ENCODE measurements around the gene KIF26B.

KIF26B gene

DNA sequence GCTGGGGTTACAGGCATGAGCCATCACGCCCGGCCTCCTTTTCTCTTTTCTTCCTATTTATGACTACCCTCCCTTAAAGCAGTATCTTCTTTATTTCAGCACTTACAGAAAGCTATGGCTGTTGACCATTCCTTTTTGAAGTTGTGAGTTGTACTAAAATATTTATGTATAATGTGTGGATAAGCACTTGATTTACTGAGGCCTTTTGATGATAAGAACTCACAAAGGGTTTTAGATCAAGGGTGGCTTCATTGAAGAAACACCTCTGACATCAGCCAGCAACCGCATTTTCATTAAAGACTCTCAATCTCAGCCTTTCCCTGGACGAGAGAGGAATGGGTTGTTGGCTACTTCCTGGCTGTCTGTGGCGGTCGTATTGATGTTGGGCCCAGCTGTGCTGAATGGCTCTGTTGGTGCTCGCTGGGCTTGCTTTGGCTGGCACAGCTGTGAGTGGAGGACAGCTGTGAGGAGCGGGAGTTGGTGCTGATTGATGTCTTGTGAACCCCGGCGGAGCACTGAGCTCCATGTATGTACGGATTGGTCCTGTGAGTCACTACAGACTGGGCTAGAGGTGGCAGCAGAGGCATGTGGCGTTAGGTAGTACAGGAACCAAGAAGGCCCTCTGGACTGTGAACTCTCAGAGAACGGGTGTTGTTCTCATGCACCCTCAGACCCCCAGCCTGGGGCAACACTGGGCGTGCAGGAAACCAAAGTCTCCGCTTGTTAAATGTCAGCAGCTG lies 208.8 kb downstream of the KIF26B start:
- no peak for DNase-seq

DNA sequence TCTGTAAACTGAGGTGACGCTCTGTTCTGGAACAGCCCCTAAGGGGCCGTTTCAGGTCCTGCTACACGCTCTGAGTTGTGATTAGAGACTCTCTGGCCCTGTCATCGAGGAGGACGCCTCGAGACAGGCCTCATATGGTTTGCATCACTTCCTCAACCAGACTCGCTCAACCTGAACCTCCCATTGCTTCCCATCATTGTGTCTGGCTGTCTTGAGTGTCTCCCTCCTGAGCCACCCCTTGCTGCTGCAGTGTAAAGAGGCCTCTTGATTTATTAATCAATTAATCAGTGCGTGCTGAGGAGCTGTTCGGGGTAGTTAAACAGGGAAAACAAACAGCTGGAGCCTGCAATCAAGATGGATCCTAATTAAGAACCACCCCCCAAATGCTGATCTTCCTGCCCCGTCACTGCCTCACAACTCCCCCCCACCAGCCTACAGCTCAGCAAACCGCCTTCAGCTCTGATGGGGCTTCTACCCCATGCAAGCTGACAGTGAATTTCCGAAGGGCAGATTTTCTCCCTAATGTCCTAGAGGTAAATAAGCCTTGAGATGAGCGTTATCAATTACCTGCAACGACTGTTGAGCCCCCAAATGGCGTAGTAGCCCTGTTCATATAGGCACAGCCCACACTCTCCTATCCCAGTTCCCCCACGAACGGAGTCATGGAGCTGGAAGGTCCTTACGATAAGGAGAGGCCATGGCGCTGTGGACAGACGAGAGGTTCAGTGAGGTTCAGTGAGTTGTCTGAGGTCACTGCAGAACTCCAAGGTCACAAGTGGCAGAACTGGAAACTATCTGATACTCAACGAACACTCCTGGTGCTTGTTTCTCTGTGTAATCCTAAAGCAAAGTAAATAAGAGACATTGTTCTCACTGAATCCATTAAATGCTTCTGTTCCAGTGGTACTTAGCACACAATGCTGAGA lies 210.6 kb downstream of the KIF26B start:
- DNase-seq, result no peak

DNA sequence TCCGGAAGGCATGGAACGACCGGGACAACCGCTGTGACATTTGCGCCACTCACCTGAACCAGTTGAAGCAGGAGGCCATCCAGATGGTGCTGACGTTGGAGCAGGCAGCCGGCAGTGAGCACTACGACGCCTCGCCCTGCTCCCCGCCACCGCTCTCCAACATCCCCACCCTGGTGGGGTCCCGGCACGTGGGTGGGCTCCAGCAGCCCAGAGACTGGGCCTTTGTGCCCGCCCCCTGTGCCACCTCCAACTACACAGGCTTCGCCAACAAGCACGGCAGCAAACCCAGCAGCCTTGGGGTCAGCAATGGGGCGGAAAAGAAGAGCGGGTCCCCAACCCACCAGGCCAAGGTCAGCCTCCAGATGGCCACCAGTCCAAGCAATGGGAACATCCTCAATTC lies 212.1 kb downstream of the KIF26B start:
- DNase-seq, result no peak

DNA sequence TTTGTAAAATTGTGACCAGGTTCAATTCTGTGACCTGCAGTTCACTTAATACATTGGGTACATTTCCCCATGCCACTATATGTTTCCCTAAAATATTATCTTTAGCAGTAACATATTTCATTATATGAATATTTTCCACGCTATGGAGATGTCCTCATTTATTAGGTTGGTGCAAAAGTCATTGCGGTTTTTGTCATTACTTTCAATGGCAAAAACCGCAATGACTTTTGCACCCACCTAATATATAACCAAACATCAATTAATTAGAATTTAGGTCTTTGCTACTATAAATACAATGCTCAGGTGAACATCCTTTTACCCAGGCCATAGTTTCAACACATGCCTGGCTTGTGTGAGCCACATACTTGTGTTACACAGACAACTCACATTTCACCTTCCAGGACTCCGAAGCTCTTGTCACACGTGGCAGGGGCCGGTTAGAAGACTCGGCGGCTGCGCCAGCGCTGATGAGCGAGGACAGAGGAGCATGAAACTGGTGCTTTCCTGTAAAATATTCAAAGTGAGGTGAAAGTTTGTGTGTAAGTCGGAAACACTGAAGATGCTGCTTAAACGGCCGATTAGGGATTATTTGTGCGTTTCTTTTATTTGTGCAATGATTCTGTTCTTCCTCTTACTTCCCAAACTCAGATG lies 215.5 kb downstream of the KIF26B start:
- DNase-seq, result no peak

DNA sequence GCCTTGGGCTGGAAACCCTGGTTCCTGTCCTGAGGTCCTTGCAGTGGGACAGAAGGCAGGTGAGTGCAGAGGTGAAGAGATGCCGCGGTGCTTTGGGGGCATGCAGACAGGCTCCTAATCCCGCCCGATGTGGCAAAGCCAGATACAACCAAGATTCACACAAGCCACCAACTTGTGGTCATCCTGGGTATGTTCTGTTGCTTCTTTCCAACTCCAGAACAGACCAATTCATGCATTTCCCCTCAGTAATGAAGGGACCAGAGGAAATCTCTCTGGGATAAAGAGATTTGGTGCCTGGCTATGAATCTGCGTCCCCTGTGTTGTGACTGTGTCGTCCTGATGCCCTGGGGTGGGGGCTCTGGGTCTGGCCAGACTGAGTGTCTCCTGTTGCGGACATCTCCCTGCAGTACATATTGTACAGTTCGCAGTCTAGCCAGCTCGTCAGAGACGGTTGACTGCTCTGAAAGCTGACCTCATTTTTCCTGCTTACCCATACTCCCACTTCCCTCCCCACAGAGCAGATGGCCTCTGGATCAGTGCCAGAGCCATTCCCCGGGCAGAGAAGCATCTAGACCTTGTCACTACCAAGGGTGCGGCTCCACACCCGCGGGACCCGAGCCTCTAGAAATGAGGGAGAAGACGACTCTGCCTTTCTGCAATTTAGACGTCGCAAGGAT lies 216.3 kb downstream of the KIF26B start:
- no peak for DNase-seq

DNA sequence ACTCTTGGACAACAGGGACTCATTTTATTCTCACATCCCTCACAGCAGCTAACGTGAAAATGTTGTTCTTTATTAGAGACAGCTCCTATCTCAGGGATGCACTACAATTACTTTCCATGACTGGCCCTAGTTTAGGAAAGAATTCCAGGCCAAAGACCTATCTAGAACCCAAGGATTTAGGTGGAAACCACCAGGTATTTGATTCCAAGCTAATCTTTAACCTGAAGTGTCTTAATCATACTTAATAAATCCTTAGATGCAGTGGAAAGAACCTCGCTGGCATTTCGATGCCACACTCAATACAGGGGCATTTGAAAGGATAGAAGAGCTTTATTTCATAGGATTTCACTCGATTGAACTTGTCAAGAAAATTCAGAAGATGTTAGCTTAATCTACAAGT lies 218.3 kb downstream of the KIF26B start:
- no peak for DNase-seq

DNA sequence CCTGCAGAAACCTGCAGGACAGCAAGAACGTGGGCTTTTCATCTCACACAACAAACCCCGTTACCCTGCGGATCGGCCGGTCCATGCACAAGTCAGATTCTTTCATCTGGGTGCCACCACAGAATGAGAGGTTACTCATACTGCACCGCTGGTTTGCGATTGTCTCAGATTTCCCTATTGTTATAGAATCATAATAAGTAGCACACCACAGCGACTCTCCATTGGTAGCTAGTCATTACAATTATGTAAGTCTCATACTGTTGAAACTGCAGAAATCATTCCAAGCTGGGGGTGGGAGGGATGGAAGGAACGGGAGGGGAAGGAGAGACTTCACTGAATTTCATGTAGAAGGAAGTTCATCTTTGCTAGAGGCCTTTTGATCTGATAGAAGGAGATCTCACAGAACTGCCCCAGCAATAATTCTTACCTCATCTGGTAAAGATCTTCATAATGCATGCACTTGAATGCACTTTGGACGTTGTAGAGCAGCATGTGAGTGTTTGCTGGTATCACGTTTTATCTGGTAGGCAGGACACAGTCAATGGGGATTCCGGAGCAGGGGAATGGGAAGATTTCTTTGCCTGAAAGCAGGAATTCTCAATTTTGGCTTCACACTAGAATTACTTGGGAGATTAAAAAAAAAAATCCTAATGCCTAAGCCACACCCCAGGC lies 221.1 kb downstream of the KIF26B start:
- no peak for DNase-seq

DNA sequence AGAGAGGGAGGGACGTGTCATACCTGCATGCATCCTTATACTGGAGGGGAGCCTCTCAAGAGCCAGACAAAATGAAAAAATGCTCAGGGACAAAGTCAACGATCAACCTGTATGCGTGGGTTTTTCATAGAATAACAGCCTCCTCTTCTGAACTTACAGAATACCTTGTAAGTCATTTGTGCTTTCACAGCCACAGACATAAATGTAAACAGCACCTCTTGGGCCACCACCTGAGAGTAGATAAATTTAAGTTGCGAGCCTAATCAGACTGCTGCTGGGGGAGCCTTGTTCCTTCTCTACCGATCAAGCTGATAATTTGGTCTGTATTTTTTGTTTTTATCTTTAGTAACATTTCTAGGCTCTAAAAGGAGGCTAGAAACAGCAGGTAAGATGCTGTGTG lies 223.1 kb downstream of the KIF26B start:
- no peak for DNase-seq

DNA sequence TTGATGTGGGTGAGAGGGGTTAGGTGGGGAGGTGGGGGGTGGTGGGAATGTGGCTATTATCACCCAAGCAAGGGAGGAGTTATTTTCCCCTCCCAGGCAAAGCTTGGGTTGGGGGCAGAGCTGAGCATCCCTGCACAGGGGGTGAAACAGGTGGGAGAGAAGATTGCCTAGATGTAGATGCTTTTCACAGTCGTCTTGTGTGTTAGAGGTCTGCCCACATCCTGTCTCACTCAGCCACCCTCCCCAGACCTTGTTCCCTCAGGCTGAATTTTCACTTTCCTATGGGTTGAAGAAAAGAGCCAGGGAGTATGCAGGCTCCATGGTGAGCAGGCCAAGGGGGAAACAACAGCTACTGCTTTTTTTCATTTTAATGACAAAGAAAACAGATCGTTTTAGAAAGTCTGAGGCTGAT lies 223.5 kb downstream of the KIF26B start:
- DNase-seq, result peak in 1 of 2 donors; percentile 6

DNA sequence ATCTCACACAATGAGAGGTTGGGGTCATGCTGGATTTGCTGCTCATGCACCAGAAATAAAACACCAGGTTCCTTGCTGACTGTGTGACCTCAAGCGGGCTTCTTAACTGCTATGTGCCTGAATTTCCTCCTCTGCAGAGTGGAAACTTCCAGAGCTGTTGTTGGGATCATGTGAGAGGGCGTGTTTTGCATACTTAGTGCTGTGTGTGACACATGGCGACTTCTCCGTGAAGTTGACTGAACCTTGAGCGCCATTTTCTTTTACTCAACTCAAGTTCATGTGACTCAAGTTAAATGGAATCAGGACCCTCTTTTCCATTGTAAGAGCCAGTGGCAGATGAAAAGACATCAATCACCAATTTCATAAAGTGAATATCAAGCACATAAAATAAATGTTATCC lies 224.0 kb downstream of the KIF26B start:
- no peak for DNase-seq

DNA sequence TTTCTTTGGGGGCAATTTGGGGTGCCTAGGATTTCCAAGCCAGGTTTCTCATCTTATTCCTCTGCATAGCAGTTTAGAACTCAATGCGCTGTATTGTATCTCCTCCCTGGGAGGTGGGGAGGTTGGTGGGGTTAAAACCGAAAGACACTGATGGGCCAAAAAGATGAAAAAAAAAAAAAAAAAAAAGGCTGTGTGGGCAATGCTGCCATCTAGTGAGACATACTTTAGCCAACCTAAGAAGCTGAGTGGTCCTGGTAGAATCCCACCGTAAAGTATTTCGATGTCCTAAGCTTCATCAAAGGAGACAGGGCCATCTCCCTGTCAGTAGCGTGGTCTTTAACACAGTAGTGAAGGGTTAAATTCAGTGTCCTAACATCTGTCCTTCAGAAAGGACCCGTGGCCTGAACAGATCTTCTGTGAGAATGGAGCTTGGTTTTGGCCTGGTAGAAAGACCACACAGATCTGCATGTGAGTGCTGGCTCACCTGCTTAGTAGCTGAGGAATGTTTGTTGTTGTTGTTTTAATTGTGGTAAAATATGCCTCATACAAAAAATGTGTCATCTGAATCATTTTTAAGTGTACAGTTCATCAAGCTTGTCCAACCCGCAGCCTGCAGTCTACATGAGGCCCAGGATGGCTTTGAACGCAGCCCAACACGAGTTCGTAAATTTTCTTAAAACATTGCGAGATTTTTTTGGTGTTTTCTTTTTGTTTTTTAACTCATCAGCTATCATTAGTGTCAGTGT lies 226.2 kb downstream of the KIF26B start:
- no peak for DNase-seq

DNA sequence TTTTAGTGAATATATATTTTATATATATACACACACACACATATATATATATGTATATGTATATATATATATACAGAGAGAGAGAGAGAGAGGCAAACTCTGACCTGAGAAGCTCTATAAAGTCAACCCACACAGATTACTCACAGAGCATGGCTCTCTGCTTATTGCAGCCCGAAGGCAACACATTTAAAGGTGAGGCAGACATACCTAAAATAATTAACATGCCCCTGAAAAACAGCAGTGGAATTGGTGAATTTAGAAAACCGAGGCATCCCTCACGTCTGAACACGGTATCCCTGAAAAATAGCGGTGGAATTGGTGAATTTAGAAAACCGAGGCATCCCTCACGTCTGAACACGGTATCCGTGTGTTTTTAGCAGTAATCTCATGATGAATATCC lies 228.2 kb downstream of the KIF26B start:
- DNase-seq, result no peak

DNA sequence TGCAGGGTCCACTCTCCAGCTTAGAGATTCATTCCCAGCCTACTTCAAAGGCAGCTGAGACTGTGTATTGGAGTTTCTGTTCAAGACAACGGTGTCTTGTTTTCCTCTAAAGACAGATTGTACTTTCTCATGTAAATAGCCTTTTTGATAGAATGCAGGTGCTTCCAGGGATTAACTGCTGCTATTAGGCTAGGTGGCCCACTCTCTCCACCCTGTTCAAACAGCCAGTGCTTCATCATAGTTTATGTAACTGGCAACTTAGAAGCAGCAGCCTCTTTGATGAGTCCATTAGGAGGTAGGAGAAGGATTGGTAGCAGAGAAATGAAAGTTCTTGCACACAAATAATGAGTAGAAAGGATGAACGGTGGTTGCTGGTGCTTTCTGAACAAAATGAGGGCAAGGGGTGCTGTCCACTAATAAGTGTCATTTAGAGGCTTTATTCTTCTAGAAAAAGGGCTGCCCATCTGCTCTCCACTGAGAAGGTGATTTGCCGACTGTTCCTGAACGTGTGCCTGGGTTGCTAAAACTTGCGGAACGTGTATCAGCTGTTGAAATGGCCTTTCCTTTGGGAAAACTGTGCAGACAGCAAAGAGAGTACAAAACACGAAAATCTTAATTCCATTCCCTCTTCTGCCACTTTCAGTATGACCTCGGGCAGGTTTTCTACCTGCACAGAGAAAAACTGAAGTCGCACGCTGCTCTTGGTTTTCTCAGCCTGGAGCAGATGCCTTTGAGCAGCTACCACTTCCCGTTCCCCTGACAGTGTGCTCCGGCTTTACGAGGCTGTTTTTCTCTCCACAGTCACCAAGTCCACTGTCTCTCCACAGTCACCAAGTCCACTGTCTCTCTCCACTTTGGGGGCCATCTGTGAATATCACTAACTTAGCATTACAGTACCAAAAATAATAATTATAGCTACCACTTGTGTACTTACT lies 228.9 kb downstream of the KIF26B start:
- no peak for DNase-seq

DNA sequence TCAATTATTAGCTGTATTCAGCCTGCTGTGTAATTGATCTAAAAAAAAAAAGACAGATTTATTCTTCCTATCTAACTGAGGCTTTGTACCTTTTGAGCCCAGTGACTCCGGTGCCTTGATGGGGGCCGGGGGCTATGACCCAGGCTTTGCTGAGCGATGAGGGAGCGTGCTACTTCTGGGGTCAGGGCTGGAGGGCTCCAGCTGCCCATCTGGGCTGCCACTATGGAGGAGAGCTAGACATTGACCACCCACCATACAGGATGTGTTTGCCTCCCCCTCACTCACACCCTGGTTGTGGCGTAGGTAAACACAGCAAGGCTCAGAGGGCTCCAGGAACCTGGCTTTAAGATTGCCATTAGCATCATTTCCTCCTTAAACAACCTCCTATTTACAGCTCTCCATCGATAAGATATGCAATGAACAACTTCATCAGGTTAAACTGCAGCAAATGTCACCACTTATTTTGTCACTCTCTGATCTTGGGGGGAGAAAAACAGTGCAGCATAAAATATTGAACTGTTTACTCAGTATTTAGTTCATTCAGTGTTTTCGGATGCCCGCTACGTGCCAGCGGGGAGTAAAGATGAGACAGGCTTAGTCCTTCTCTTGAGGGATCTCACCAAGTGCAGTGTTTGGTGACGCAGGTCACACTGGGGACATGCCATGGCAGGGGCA lies 231.6 kb downstream of the KIF26B start:
- no peak for DNase-seq

DNA sequence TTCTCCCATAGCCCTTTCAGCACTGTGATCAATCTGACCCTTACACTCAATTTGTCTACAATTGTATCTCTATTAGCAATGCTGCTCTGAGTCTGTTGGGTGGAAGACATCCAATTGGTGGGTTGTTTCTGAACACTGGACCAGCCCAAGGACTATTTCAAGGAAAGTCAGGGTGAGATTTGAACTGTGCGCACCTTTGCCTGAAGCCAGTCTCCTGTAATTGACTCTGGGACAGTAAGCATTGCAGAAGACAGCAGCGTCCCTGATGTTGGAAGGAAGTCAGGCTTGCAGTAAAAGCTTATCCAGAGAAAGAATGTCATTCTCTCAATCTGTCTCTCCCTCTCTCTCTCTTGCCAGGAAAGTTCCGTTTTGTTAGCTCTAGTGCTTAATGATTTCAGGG lies 233.9 kb downstream of the KIF26B start:
- DNase-seq, result no peak

DNA sequence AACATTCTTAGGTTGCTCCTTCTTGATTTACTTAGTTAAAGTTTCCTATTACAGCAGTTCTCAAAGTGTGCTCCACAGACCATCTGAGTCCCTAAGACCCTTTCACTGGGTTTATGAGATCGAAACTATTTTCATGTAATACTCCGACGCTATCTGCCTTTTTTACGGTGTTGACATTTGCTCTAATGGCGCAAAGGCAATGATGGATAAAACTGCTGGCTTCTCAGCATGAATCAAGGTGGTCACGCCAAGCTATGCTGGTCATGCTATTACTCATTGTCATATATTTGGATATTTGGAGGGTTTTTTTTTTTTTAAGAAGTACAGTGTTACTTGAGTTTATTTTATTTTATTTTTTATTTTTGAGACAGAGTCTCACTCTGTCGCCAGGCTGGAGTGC lies 235.1 kb downstream of the KIF26B start:
- no peak for DNase-seq

DNA sequence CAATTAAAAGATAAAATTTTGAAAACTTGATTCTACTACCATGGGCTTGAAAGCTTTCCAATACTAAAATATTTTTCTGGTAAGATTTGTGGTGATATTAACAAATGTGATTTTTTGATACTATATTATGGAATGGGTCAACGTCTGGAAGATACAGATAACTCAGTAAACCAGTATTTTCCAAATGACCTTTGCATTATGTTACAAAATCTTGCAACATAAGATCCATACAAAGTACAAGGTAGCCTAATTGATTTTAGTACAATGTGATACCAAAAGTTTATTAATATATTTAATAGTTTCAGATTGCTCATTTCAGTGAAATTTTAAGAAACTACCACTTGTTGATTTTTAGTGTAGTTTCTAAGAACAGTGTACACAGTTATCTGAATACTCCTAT lies 236.2 kb downstream of the KIF26B start:
- no peak for DNase-seq

DNA sequence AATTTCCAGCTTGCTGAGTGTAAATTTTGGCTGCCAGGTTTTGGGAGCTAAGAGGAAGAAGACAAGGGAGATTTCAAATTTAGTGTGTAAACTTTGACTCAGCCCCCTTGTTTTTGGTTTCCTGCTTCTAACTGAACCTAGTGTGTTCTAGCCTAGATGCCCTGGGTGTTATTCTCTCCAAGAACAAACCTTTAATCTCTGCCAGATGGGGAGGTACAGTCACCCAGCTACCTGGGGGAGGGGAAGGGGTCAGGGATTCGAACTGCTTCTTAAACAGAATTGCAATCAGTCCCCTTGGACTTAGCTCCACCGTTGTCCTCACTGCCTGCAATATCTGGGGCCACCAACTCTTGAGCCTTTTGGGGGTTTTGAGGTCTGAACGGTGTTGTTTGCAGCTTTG lies 238.9 kb downstream of the KIF26B start:
- no peak for DNase-seq

DNA sequence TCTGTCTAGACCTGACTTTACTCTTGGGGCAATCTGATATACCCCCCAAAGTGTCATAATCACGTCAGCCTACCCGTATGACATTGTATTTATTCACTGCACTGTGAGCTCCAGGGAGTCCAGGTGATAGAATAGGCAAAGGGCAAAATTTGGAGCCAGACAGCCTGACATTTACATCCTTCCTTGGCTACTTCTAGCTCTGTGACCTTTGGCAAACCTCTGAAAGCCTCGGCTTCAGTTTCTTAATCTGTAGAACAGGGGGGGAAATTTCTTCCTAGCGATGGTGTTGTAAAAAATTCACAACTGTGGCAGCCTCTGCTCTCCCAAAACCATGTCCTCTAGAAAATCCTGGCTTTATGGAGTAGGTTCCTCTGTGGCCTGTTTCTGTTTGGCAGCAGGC lies 240.9 kb downstream of the KIF26B start:
- no peak for DNase-seq

DNA sequence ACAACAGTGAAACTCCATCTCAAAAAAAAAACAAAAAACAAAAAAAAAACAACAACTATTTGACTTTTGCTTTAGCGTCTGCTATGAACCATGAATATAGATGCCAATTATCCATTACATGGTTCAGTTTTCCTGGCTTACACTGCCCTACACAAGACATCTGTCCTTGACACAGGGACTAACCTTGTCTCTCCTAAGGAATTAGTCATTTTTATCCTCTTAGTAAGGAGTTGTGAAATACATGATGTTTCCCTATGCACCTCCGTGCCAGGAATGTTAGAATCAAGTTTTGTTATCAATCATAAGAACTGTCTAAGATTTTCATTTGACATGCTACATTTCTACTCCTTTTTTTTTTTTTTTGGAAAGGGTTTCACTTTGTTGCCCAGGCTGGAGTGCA lies 241.8 kb downstream of the KIF26B start:
- no peak for DNase-seq
